ENCODE measurements around the gene AP1S3.
"Not testable (repeated sequence)": the region's sequence is repeated elsewhere in the genome, so short reads cannot be mapped to it uniquely, and the experiment has no call there.

The AP1S3 gene

GRCh38 chr2:223788106-223788505, 49.3 kb downstream of the AP1S3 start:
- 96% methylated on average over 7 of the region's 10 CpGs for WGBS
- not testable (repeated sequence) for H3K9ac ChIP-seq (ENCODE audit: low read length); H2AFZ ChIP-seq (ENCODE audit: low read depth, low read length); H3K14ac ChIP-seq (ENCODE audit: low read length in 2 of 2); H2BK15ac ChIP-seq (ENCODE audit: low read depth, poor library complexity, severe bottlenecking); H3K23ac ChIP-seq (ENCODE audit: low read length in 2 of 2); H3K36me3 ChIP-seq (ENCODE audit: control insufficient read depth in 1 of 2, insufficient read depth in 2 of 2, low read depth in 1 of 2, low read length in 2 of 2); H3K27me3 ChIP-seq (ENCODE audit: control insufficient read depth in 1 of 2, insufficient read depth in 1 of 2, low read length in 2 of 2); H4K91ac ChIP-seq (ENCODE audit: low read length); DNase-seq; H3K9me3 ChIP-seq (ENCODE audit: control insufficient read depth, low read length); H2BK5ac ChIP-seq (ENCODE audit: low read depth, low read length, poor library complexity, severe bottlenecking); H2AK5ac ChIP-seq (ENCODE audit: low read length, severe bottlenecking); H2BK120ac ChIP-seq (ENCODE audit: low read depth, low read length); H3K4me1 ChIP-seq (ENCODE audit: control insufficient read depth, insufficient read depth, low read depth, low read length); H3K18ac ChIP-seq (ENCODE audit: low read depth in 1 of 2, low read length in 2 of 2); H3K4me3 ChIP-seq (ENCODE audit: insufficient read depth in 1 of 2, low read depth in 1 of 2, low read length in 2 of 2); H3K27ac ChIP-seq (ENCODE audit: low read length, poor library complexity, severe bottlenecking); H4K8ac ChIP-seq (ENCODE audit: low read length); H3K4me2 ChIP-seq (ENCODE audit: low read length, poor library complexity, severe bottlenecking); H3K4ac ChIP-seq (ENCODE audit: low read depth in 1 of 2, low read length in 2 of 2); H2BK12ac ChIP-seq (ENCODE audit: low read length in 2 of 2)
- peaks cover 17% of the 10 kb centered on the region for H3K79me1 ChIP-seq (replicated peaks; ENCODE audit: low read length, poor library complexity, severe bottlenecking)

- Histone ChIP-seq H3K18ac (ENCODE audit: low read depth in 1 of 2, low read length in 2 of 2) (no peak overlapping the region), H3K4me2 (ENCODE audit: low read length, poor library complexity, severe bottlenecking) (no peak overlapping the region), H3K14ac (ENCODE audit: low read length in 2 of 2) (no peak overlapping the region), H2BK12ac (ENCODE audit: low read length in 2 of 2) (no peak overlapping the region), H2BK120ac (ENCODE audit: low read depth, low read length) (no peak overlapping the region), H3K4me3 (ENCODE audit: insufficient read depth in 1 of 2, low read depth in 1 of 2, low read length in 2 of 2) (no peak overlapping the region), H2AFZ (ENCODE audit: low read depth, low read length) (no peak overlapping the region), H2BK15ac (ENCODE audit: low read depth, poor library complexity, severe bottlenecking) (no peak overlapping the region), H2AK5ac (ENCODE audit: low read length, severe bottlenecking) (no peak overlapping the region), H4K8ac (ENCODE audit: low read length) (no peak overlapping the region), H3K23ac (ENCODE audit: low read length in 2 of 2) (no peak overlapping the region), H3K4me1 (ENCODE audit: control insufficient read depth, insufficient read depth, low read depth, low read length) (no peaks in the 10 kb centered on the region), H3K27me3 (ENCODE audit: control insufficient read depth in 1 of 2, insufficient read depth in 1 of 2, low read length in 2 of 2) (no peaks in the 10 kb centered on the region), H3K27ac (ENCODE audit: low read length, poor library complexity, severe bottlenecking) (no peak overlapping the region), H3K36me3 (ENCODE audit: control insufficient read depth in 1 of 2, insufficient read depth in 2 of 2, low read depth in 1 of 2, low read length in 2 of 2) (no peaks in the 10 kb centered on the region), H3K9me3 (ENCODE audit: control insufficient read depth, low read length) (peaks cover 3% of the 10 kb centered on the region), H3K9ac (ENCODE audit: low read length) (no peak overlapping the region), H4K91ac (ENCODE audit: low read length) (no peak overlapping the region), H3K4ac (ENCODE audit: low read depth in 1 of 2, low read length in 2 of 2) (no peak overlapping the region), H2BK5ac (ENCODE audit: low read depth, low read length, poor library complexity, severe bottlenecking) (no peak overlapping the region), H3K79me1 (replicated peaks; ENCODE audit: low read length, poor library complexity, severe bottlenecking) (peaks cover 17% of the 10 kb centered on the region)
- DNase-seq = no peak
- 92% methylated on average over 2 of the region's 2 CpGs for WGBS
Observed at GRCh38 chr2:223787358-223787757, 50.0 kb downstream of the AP1S3 start.

DNA sequence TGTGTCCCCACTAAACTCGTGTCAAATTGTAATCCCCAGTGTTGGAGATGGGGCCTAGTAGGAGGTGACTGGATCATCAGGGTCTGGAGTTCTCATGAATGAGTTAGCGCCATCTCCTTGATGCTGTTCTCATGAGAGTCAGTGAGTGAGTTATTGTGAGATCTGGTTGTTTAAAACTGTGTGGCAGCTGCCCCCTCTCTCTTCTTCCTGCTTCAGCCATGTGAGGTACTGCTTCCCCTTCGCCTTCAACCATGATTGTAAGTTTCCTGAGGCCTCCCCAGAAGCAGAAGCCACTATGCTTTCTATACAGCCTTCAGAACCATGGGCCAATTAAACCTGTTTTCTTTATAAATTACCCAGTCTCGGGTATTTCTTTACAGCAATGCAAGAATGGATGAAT, 50.4 kb downstream of the AP1S3 start:
- H3K14ac ChIP-seq (ENCODE audit: low read length in 2 of 2) = no peak overlapping the region
- H2BK12ac ChIP-seq (ENCODE audit: low read length in 2 of 2) = no peak overlapping the region
- H3K4me3 ChIP-seq (ENCODE audit: insufficient read depth in 1 of 2, low read depth in 1 of 2, low read length in 2 of 2) = no peak overlapping the region
- no peak overlapping the region for H2AK5ac ChIP-seq (ENCODE audit: low read length, severe bottlenecking)
- no peak overlapping the region for H2BK5ac ChIP-seq (ENCODE audit: low read depth, low read length, poor library complexity, severe bottlenecking)
- peaks cover 1% of the 10 kb centered on the region for H3K9me3 ChIP-seq (ENCODE audit: control insufficient read depth, low read length)
- no peak overlapping the region for H3K27ac ChIP-seq (ENCODE audit: low read length, poor library complexity, severe bottlenecking)
- H2BK120ac ChIP-seq (ENCODE audit: low read depth, low read length) = no peak overlapping the region
- H3K18ac ChIP-seq (ENCODE audit: low read depth in 1 of 2, low read length in 2 of 2) = no peak overlapping the region
- no peak overlapping the region for H4K8ac ChIP-seq (ENCODE audit: low read length)
- H3K4ac ChIP-seq (ENCODE audit: low read depth in 1 of 2, low read length in 2 of 2) = no peak overlapping the region
- no peak for DNase-seq
- no peak overlapping the region for H2BK15ac ChIP-seq (ENCODE audit: low read depth, poor library complexity, severe bottlenecking)
- no peak overlapping the region for H3K4me2 ChIP-seq (ENCODE audit: low read length, poor library complexity, severe bottlenecking)
- H3K9ac ChIP-seq (ENCODE audit: low read length) = no peak overlapping the region
- no peak overlapping the region for H2AFZ ChIP-seq (ENCODE audit: low read depth, low read length)
- H3K79me1 ChIP-seq (replicated peaks; ENCODE audit: low read length, poor library complexity, severe bottlenecking) = peaks cover 17% of the 10 kb centered on the region
- no peak overlapping the region for H3K23ac ChIP-seq (ENCODE audit: low read length in 2 of 2)
- H3K36me3 ChIP-seq (ENCODE audit: control insufficient read depth in 1 of 2, insufficient read depth in 2 of 2, low read depth in 1 of 2, low read length in 2 of 2) = no peaks in the 10 kb centered on the region
- H3K4me1 ChIP-seq (ENCODE audit: control insufficient read depth, insufficient read depth, low read depth, low read length) = no peaks in the 10 kb centered on the region
- H4K91ac ChIP-seq (ENCODE audit: low read length) = no peak overlapping the region
- no peaks in the 10 kb centered on the region for H3K27me3 ChIP-seq (ENCODE audit: control insufficient read depth in 1 of 2, insufficient read depth in 1 of 2, low read length in 2 of 2)
- 73% methylated on average over 2 of the region's 4 CpGs for WGBS

GRCh38 chr2:223786236-223786635, 51.1 kb downstream of the AP1S3 start:
- H2AK5ac ChIP-seq (ENCODE audit: low read length, severe bottlenecking) = no peak overlapping the region
- no peaks in the 10 kb centered on the region for H3K9me3 ChIP-seq (ENCODE audit: control insufficient read depth, low read length)
- H2BK12ac ChIP-seq (ENCODE audit: low read length in 2 of 2) = no peak overlapping the region
- H3K36me3 ChIP-seq (ENCODE audit: control insufficient read depth in 1 of 2, insufficient read depth in 2 of 2, low read depth in 1 of 2, low read length in 2 of 2) = no peaks in the 10 kb centered on the region
- no peaks in the 10 kb centered on the region for H3K4me1 ChIP-seq (ENCODE audit: control insufficient read depth, insufficient read depth, low read depth, low read length)
- no peak overlapping the region for H4K8ac ChIP-seq (ENCODE audit: low read length)
- WGBS = 93% methylated on average over 4 of the region's 5 CpGs
- no peaks in the 10 kb centered on the region for H3K27me3 ChIP-seq (ENCODE audit: control insufficient read depth in 1 of 2, insufficient read depth in 1 of 2, low read length in 2 of 2)
- no peak overlapping the region for H3K23ac ChIP-seq (ENCODE audit: low read length in 2 of 2)
- H3K4me3 ChIP-seq (ENCODE audit: insufficient read depth in 1 of 2, low read depth in 1 of 2, low read length in 2 of 2) = no peak overlapping the region
- H2BK15ac ChIP-seq (ENCODE audit: low read depth, poor library complexity, severe bottlenecking) = no peak overlapping the region
- H3K4me2 ChIP-seq (ENCODE audit: low read length, poor library complexity, severe bottlenecking) = no peak overlapping the region
- no peak overlapping the region for H2BK5ac ChIP-seq (ENCODE audit: low read depth, low read length, poor library complexity, severe bottlenecking)
- no peak overlapping the region for H3K27ac ChIP-seq (ENCODE audit: low read length, poor library complexity, severe bottlenecking)
- no peak overlapping the region for H4K91ac ChIP-seq (ENCODE audit: low read length)
- no peak for DNase-seq
- H3K4ac ChIP-seq (ENCODE audit: low read depth in 1 of 2, low read length in 2 of 2) = no peak overlapping the region
- no peak overlapping the region for H2BK120ac ChIP-seq (ENCODE audit: low read depth, low read length)
- H3K9ac ChIP-seq (ENCODE audit: low read length) = no peak overlapping the region
- H3K79me1 ChIP-seq (replicated peaks; ENCODE audit: low read length, poor library complexity, severe bottlenecking) = peaks cover 17% of the 10 kb centered on the region
- no peak overlapping the region for H3K18ac ChIP-seq (ENCODE audit: low read depth in 1 of 2, low read length in 2 of 2)
- no peak overlapping the region for H3K14ac ChIP-seq (ENCODE audit: low read length in 2 of 2)
- no peak overlapping the region for H2AFZ ChIP-seq (ENCODE audit: low read depth, low read length)
